HepG2 (cell line): ENCODE data around the gene TIAM2.

Experiments
- HCFC1 ChIP-seq: fragments of 150-350 bp; IDR thresholded peaks from 2 replicates; pipeline ENCODE4 v1.6.1; 2014; ENCODE audit warnings: low read depth, low read length
- HOXD1 ChIP-seq: sonication (generic); formaldehyde crosslinking; IDR thresholded peaks from 2 replicates; pipeline ENCODE4 v1.5.0; 2020; ENCODE audit warnings: missing genetic modification reagents
- TF ChIP-seq, protein P1 (sequence below): IDR thresholded peaks from 2 replicates; pipeline ENCODE4 v1.6.1; 2016; ENCODE audit warnings: control low read depth
- TF ChIP-seq, protein P2 (sequence below): sonication (generic); formaldehyde crosslinking; IDR thresholded peaks from 2 replicates; pipeline ENCODE4 v1.5.0; 2020; ENCODE audit warnings: mild to moderate bottlenecking, missing genetic modification reagents, moderate library complexity

DNA sequence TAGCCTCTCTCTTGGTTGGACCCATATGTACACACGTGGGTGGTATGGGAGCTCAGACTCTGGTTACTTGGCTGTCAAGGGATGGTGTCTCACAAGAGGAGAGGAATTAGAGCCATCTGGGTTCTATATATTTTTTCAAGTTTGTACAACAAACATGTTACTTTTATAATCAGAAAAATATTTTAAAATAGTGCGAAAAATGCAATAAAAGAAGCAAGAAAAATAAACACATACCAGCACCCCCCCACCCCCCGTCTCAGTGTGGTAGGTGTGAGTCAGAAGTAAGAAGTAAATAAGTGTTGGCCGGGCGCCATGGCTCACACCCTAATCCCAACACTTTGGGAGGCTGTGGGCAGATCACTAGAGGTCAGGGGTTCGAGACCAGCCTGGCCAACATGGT, 2.1 kb upstream of the TIAM2 start:
- TF ChIP-seq, protein P1, sequence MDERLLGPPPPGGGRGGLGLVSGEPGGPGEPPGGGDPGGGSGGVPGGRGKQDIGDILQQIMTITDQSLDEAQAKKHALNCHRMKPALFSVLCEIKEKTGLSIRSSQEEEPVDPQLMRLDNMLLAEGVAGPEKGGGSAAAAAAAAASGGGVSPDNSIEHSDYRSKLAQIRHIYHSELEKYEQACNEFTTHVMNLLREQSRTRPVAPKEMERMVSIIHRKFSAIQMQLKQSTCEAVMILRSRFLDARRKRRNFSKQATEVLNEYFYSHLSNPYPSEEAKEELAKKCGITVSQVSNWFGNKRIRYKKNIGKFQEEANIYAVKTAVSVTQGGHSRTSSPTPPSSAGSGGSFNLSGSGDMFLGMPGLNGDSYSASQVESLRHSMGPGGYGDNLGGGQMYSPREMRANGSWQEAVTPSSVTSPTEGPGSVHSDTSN (CRISPR knock-in tag), result no peak
- TF ChIP-seq, protein P2, sequence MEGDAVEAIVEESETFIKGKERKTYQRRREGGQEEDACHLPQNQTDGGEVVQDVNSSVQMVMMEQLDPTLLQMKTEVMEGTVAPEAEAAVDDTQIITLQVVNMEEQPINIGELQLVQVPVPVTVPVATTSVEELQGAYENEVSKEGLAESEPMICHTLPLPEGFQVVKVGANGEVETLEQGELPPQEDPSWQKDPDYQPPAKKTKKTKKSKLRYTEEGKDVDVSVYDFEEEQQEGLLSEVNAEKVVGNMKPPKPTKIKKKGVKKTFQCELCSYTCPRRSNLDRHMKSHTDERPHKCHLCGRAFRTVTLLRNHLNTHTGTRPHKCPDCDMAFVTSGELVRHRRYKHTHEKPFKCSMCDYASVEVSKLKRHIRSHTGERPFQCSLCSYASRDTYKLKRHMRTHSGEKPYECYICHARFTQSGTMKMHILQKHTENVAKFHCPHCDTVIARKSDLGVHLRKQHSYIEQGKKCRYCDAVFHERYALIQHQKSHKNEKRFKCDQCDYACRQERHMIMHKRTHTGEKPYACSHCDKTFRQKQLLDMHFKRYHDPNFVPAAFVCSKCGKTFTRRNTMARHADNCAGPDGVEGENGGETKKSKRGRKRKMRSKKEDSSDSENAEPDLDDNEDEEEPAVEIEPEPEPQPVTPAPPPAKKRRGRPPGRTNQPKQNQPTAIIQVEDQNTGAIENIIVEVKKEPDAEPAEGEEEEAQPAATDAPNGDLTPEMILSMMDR (CRISPR knock-in tag), result no peak
- TF ChIP-seq HCFC1 (no peak), HOXD1 (CRISPR knock-in tag) (no peak)
